Right lobe of liver (tissue), 6 donors: ENCODE measurements around the gene PICK1. TPM values are rescaled to one million over a fixed set of nuclear protein-coding genes. Genes with fewer than 3 reads are reported as not detected.

Experiments
- ATAC-seq, 4 donors: fragments of 200-7000 bp; cut with Tn5 transposase; one replicate each; pipeline ENCODE4 v1.9.1; 2020; ENCODE audit warnings: mild to moderate bottlenecking in 4 of 4, moderate library complexity in 4 of 4
- DNase-seq, 3 donors: peaks; one replicate each; pipeline ENCODE4 v3.0.0-alpha.2; 2020
- H3K27ac ChIP-seq, 3 donors: fragments of 200-600 bp; one replicate each; pipeline ENCODE4 v1.8.0; 2022
- H3K27me3 ChIP-seq, 2 donors: fragments of 200-600 bp; one replicate each; pipeline ENCODE4 v1.8.0; 2022
- H3K36me3 ChIP-seq, 4 donors: fragments of 200-600 bp; sonication (generic) in 1 of 4; one replicate each; pipeline versions ENCODE4 v1.5.1 to v1.8.0; 2017 to 2022; ENCODE audit warnings: control low read depth in 1 of 4
- H3K4me1 ChIP-seq, 4 donors: fragments of 200-600 bp; sonication (generic) in 1 of 4; one replicate each; pipeline versions ENCODE4 v1.5.1 to v1.8.0; 2017 to 2022; ENCODE audit warnings: control low read depth in 1 of 4
- H3K4me3 ChIP-seq, 3 donors: fragments of 200-600 bp; one replicate each; pipeline ENCODE4 v1.8.0; 2022
- H3K9me3 ChIP-seq, 4 donors: fragments of 200-600 bp; sonication (generic) in 1 of 4; one replicate each; pipeline versions ENCODE4 v1.5.1 to v1.8.0; 2017 to 2022; ENCODE audit warnings: control low read depth in 1 of 4
- CTCF ChIP-seq, 4 donors: fragments of 200-600 bp in 3 of 4; fragments of 450-650 bp in 1 of 4; IDR thresholded peaks; one replicate each; pipeline versions ENCODE4 v1.5.1 to v1.8.0; 2016 to 2022; ENCODE audit warnings: antibody characterized with exemption in 4 of 4, mild to moderate bottlenecking in 2 of 4
- POLR2A ChIP-seq: fragments of 450-650 bp; IDR thresholded peaks from one replicate; pipeline ENCODE4 v1.6.1; 2017; ENCODE audit warnings: antibody characterized with exemption, mild to moderate bottlenecking
- WGBS: methylation state at CpG from one replicate; pipeline ENCODE4 v1.1.6; 2018; ENCODE audit warnings: low coverage, low lambda C conversion rate; ENCODE audit not compliant: insufficient coverage; ENCODE audit errors: missing lambda C conversion rate; 5-methylcytosine and 5-hydroxymethylcytosine counted together
- intact Hi-C, 2 donors: fragments of 100-400 bp; cut with DNase I; formaldehyde crosslinking; loops; one replicate each; pipeline versions ENCODE4 v1.11.2 to v1.14.1; 2022
- total RNA-seq, 6 experiments: library from RNA; depleted of rRNA in 2 of 6; stranded (reverse); fragments of >200 nt in 2 of 6; fragmentation: NEBNext Ultra II Directional in 3 of 6; extraction: Animal tissue kit (Norgen Biotek cat#: 25700) in 3 of 6; gene quantifications; one replicate each; pipeline versions ENCODE4 v1.1.0 to v1.2.4, GENCODE V29; 2016 to 2023
- donor health status: DM: no; HTN: yes; CAD: no.
- donor health status: DM: no; HTN: no; CAD: no.
- donor health status: DM: no; HTN: no; CAD: no.
- donor health status: DM: no; HTN: yes; CAD: no.
- donor health status: DM: no; HTN: yes; CAD: no.

Gene PICK1
- total RNA-seq, 6 experiments from 2014 or later = 13.0 to 26.4 (median 20.3) TPM

GRCh38 chr22:38018938-38019827 is 38.0 kb upstream of the PICK1 start:
- no peak for TF ChIP-seq POLR2A
- no peak for TF ChIP-seq CTCF (IDR thresholded peaks at IDR 0.05)
- Histone ChIP-seq H3K36me3 (no peaks in the 10 kb centered on the region), H3K9me3 (no peaks in the 10 kb centered on the region), H3K27me3 (no peaks in the 10 kb centered on the region), H3K4me1 (no peaks in the 10 kb centered on the region), H3K4me3 (no peak overlapping the region), H3K27ac (no peak overlapping the region)
- DNase-seq (no peak), ATAC-seq (no peak)
- intact Hi-C loops = no loop called here
- 80% methylated on average over 7 of the region's 19 CpGs for WGBS

- intact Hi-C loops = no loop called here
- Histone ChIP-seq H3K4me3 (no peak overlapping the region), H3K36me3 (no peaks in the 10 kb centered on the region), H3K9me3 (no peaks in the 10 kb centered on the region), H3K4me1 (no peaks in the 10 kb centered on the region), H3K27ac (no peak overlapping the region), H3K27me3 (no peaks in the 10 kb centered on the region)
- no peak for DNase-seq
- TF ChIP-seq CTCF (IDR thresholded peaks at IDR 0.05) (no peak), POLR2A (no peak)
- WGBS = 79% methylated on average over 6 of the region's 6 CpGs
- ATAC-seq = no peak
Measured at GRCh38 chr22:38021206-38021605, 36.0 kb upstream of the PICK1 start.

- no peaks in the 10 kb centered on the region for H3K36me3 ChIP-seq
- no peaks in the 10 kb centered on the region for H3K9me3 ChIP-seq
- no peaks in the 10 kb centered on the region for H3K4me1 ChIP-seq
- WGBS = 49% methylated on average over 2 of the region's 6 CpGs
- no peak for DNase-seq
- intact Hi-C loops = no loop called here
- no peaks in the 10 kb centered on the region for H3K27me3 ChIP-seq
- no peak for ATAC-seq
- H3K27ac ChIP-seq = no peak overlapping the region
- H3K4me3 ChIP-seq = no peak overlapping the region
- TF ChIP-seq POLR2A (no peak), CTCF (IDR thresholded peaks at IDR 0.05) (no peak)
Measured at GRCh38 chr22:38023045-38023444, 34.2 kb upstream of the PICK1 start.

- Histone ChIP-seq H3K9me3 (no peaks in the 10 kb centered on the region), H3K4me1 (no peaks in the 10 kb centered on the region), H3K36me3 (no peaks in the 10 kb centered on the region), H3K27ac (no peak overlapping the region), H3K27me3 (no peaks in the 10 kb centered on the region), H3K4me3 (no peak overlapping the region)
- intact Hi-C loops = no loop called here
- DNase-seq (no peak), ATAC-seq (no peak)
- TF ChIP-seq POLR2A (no peak), CTCF (IDR thresholded peaks at IDR 0.05) (no peak)
- 81% methylated on average over 5 of the region's 8 CpGs for WGBS
Measured at GRCh38 chr22:38025514-38025913, 31.7 kb upstream of the PICK1 start.
